Caco-2 (cell line): ENCODE data around the gene CMSS1. TPM values are rescaled to one million over a fixed set of nuclear protein-coding genes. Genes with fewer than 3 reads are reported as not detected.

Experiments
- BruUV-seq: library from RNA; stranded (reverse); fragments of 400-500 nt; replicated peaks from 2 replicates; lab custom pipeline; 2021; lab: Mats Ljungman, UMichigan
- CTCF ChIA-PET: fragments of 300-600 bp; sonication (Branson Sonifier 250); formaldehyde crosslinking; loops from one replicate; lab custom pipeline; 2022; ENCODE audit warnings: antibody characterized with exemption; lab: Charles Lee
- POLR2A ChIA-PET: fragments of 300-600 bp; sonication (Branson Sonifier 250); formaldehyde crosslinking; loops from one replicate; lab custom pipeline; 2022; ENCODE audit warnings: antibody characterized with exemption; lab: Charles Lee
- DNase-seq, 2 experiments: peaks; one replicate each; pipeline versions ENCODE4 v3.0.0 to v3.0.0-alpha.2; 2020 to 2022
- H3K27me3 ChIP-seq: replicated peaks from 2 replicates; pipeline ENCODE4 v1.6.0; 2011; ENCODE audit warnings: low read length; ENCODE audit not compliant: control insufficient read depth, insufficient read depth
- H3K36me3 ChIP-seq: 2 replicates; pipeline ENCODE4 v1.5.1; 2011; ENCODE audit warnings: low read length; ENCODE audit not compliant: control insufficient read depth, insufficient read depth
- H3K4me1 ChIP-seq: fragments of 250-450 bp; sonication (Bioruptor Pico); 2 replicates; pipeline ENCODE4 v1.5.1; 2020; ENCODE audit warnings: mild to moderate bottlenecking
- H3K4me3 ChIP-seq: 2 replicates; pipeline ENCODE4 v1.5.1; 2011; ENCODE audit warnings: low read depth, mild to moderate bottlenecking, control low read depth, low read length
- H3K9me3 ChIP-seq: fragments of 250-450 bp; sonication (Bioruptor Pico); 2 replicates; pipeline ENCODE4 v1.5.1; 2020; ENCODE audit warnings: mild to moderate bottlenecking, moderate library complexity
- H3K27ac Mint-ChIP-seq: one replicate; pipeline ENCODE4 v1.8.0; 2022; ENCODE audit warnings: mixed read lengths; ENCODE audit not compliant: unreplicated experiment
- H3K27me3 Mint-ChIP-seq: one replicate; pipeline ENCODE4 v1.8.0; 2022; ENCODE audit warnings: mixed read lengths; ENCODE audit not compliant: insufficient read depth, unreplicated experiment
- H3K36me3 Mint-ChIP-seq: one replicate; pipeline ENCODE4 v1.8.0; 2022; ENCODE audit warnings: mild to moderate bottlenecking, mixed read lengths; ENCODE audit not compliant: insufficient read depth, unreplicated experiment
- H3K4me1 Mint-ChIP-seq: one replicate; pipeline ENCODE4 v1.8.0; 2022; ENCODE audit warnings: low read depth, mixed read lengths; ENCODE audit not compliant: unreplicated experiment
- H3K4me3 Mint-ChIP-seq: one replicate; pipeline ENCODE4 v1.8.0; 2022; ENCODE audit warnings: mild to moderate bottlenecking, moderate library complexity, mixed read lengths; ENCODE audit not compliant: unreplicated experiment
- H3K9me3 Mint-ChIP-seq: one replicate; pipeline ENCODE4 v1.8.0; 2022; ENCODE audit warnings: mixed read lengths; ENCODE audit not compliant: unreplicated experiment
- CTCF ChIP-seq, 2 experiments: fragments of 200-600 bp in 1 of 2; IDR thresholded peaks; 1 replicate in 1 of 2; 2 replicates in 1 of 2; pipeline versions ENCODE4 v1.5.1 to v1.8.0; 2011 to 2022; ENCODE audit warnings: antibody characterized with exemption in 1 of 2, control low read depth in 1 of 2, inconsistent platforms in 1 of 2, low read depth in 1 of 2, low read length in 1 of 2, mild to moderate bottlenecking in 1 of 2, moderate library complexity in 1 of 2; ENCODE audit not compliant: insufficient read depth in 1 of 2, severe bottlenecking in 1 of 2, unreplicated experiment in 1 of 2
- intact Hi-C: fragments of 100-400 bp; cut with micrococcal nuclease; formaldehyde crosslinking; loops from one replicate; pipeline ENCODE4 v1.10.0; 2022; ENCODE audit not compliant: unreplicated experiment
- total RNA-seq: library from RNA; stranded (reverse); gene quantifications from 2 replicates; pipeline ENCODE4 v1.2.3, GENCODE V29; 2022

The CMSS1 gene
- total RNA-seq, 1 experiment from 2014 or later, result 54.4 TPM

- no peaks in the 10 kb centered on the region for H3K36me3 ChIP-seq
- no peaks in the 10 kb centered on the region for H3K27me3 Mint-ChIP-seq
- intact Hi-C loops, result no loop called here
- no peaks in the 10 kb centered on the region for H3K9me3 Mint-ChIP-seq
- peaks cover 18% of the 10 kb centered on the region for H3K4me1 ChIP-seq
- no TSS peak for BruUV-seq
- H3K36me3 Mint-ChIP-seq, result no peaks in the 10 kb centered on the region
- POLR2A ChIA-PET, result no interaction called here
- no peaks in the 10 kb centered on the region for H3K27me3 ChIP-seq
- no peaks in the 10 kb centered on the region for H3K9me3 ChIP-seq
- peaks cover 27% of the 10 kb centered on the region for H3K4me1 Mint-ChIP-seq
- H3K4me3 Mint-ChIP-seq, result no peak overlapping the region
- H3K4me3 ChIP-seq, result no peak overlapping the region
- TF ChIP-seq CTCF (IDR thresholded peaks at IDR 0.05; ENCODE audit: insufficient read depth in 1 of 2, low read depth in 1 of 2, low read length in 1 of 2, severe bottlenecking in 1 of 2, unreplicated experiment in 1 of 2), result no peak
- H3K27ac Mint-ChIP-seq, result no peak overlapping the region
- CTCF ChIA-PET, result no interaction called here
- DNase-seq, result no peak
These were observed 191.8 kb downstream of the CMSS1 start for GRCh38 chr3:100009276-100010086.

- H3K27ac Mint-ChIP-seq, result no peak overlapping the region
- no peaks in the 10 kb centered on the region for H3K27me3 ChIP-seq
- no peaks in the 10 kb centered on the region for H3K27me3 Mint-ChIP-seq
These were observed 192.4 kb downstream of the CMSS1 start for GRCh38 chr3:100010087-100010417.

GRCh38 chr3:100018806-100019205 is 201.1 kb downstream of the CMSS1 start:
- H3K27me3 ChIP-seq, result no peaks in the 10 kb centered on the region
- Mint-ChIP-seq H3K9me3 (peaks cover 7% of the 10 kb centered on the region), H3K27me3 (no peaks in the 10 kb centered on the region), H3K27ac (no peak overlapping the region), H3K4me1 (peaks cover 13% of the 10 kb centered on the region), H3K36me3 (no peaks in the 10 kb centered on the region), H3K4me3 (no peak overlapping the region)
- peaks cover 8% of the 10 kb centered on the region for H3K4me1 ChIP-seq
- no peak overlapping the region for H3K4me3 ChIP-seq
- no peak for DNase-seq
- peaks cover 6% of the 10 kb centered on the region; the same call in 1 of the 2 replicates for H3K9me3 ChIP-seq
- no TSS peak for BruUV-seq
- H3K36me3 ChIP-seq, result no peaks in the 10 kb centered on the region
- no peak for TF ChIP-seq CTCF (IDR thresholded peaks at IDR 0.05; ENCODE audit: insufficient read depth in 1 of 2, low read depth in 1 of 2, low read length in 1 of 2, severe bottlenecking in 1 of 2, unreplicated experiment in 1 of 2)
- ChIA-PET CTCF (no interaction called here), POLR2A (no interaction called here)
- intact Hi-C loops, result no loop called here

More at GRCh38 chr3:100010087-100010417, 192.4 kb downstream of the CMSS1 start:
- H3K4me1 Mint-ChIP-seq, result peaks cover 23% of the 10 kb centered on the region
- DNase-seq, result no peak
- no peaks in the 10 kb centered on the region for H3K36me3 Mint-ChIP-seq
- H3K4me3 ChIP-seq, result no peak overlapping the region
- ChIA-PET POLR2A (no interaction called here), CTCF (no interaction called here)
- no peak for TF ChIP-seq CTCF (IDR thresholded peaks at IDR 0.05; ENCODE audit: insufficient read depth in 1 of 2, low read depth in 1 of 2, low read length in 1 of 2, severe bottlenecking in 1 of 2, unreplicated experiment in 1 of 2)
- intact Hi-C loops, result no loop called here
- peaks cover 18% of the 10 kb centered on the region for H3K4me1 ChIP-seq
- H3K9me3 ChIP-seq, result peaks cover 1% of the 10 kb centered on the region; the same call in 1 of the 2 replicates
- H3K4me3 Mint-ChIP-seq, result no peak overlapping the region
- no peaks in the 10 kb centered on the region for H3K36me3 ChIP-seq
- peaks cover 5% of the 10 kb centered on the region for H3K9me3 Mint-ChIP-seq
- BruUV-seq, result no TSS peak
